Keratinocyte (primary cell): ENCODE measurements around the gene GALNT7. TPM values are rescaled to one million over a fixed set of nuclear protein-coding genes. Genes with fewer than 3 reads are reported as not detected.

Source experiments
- DNase-seq: peaks from one replicate; pipeline ENCODE4 v3.0.0-alpha.2; 2011; ENCODE audit warnings: low read depth, missing footprints, low spot score
- FAIRE-seq: peaks from 2 replicates; lab custom pipeline; 2011; peaks lifted over from hg19 to GRCh38; lab: Jason Lieb, UNC
- H2AFZ ChIP-seq: 2 replicates; pipeline ENCODE4 v1.6.0; 2012; ENCODE audit warnings: low read length, control low read depth, inconsistent platforms; ENCODE audit not compliant: control insufficient read depth
- H3K27ac ChIP-seq: 2 replicates; pipeline ENCODE4 v1.5.1; 2011; ENCODE audit warnings: low read length; ENCODE audit not compliant: control insufficient read depth, insufficient read depth
- H3K27me3 ChIP-seq: 3 replicates; pipeline ENCODE4 v1.6.0; 2011; ENCODE audit warnings: low read length; ENCODE audit not compliant: control insufficient read depth, insufficient read depth; ENCODE audit errors: extremely low read depth
- H3K36me3 ChIP-seq, 2 experiments: 2 replicates in 1 of 2; 3 replicates in 1 of 2; pipeline ENCODE4 v1.5.1; 2011; ENCODE audit warnings: low read length in 2 of 2, mild to moderate bottlenecking in 1 of 2; ENCODE audit not compliant: control insufficient read depth in 2 of 2, insufficient read depth in 2 of 2; ENCODE audit errors: extremely low read depth in 1 of 2
- H3K4me1 ChIP-seq: 3 replicates; pipeline ENCODE4 v1.5.1; 2011; ENCODE audit warnings: low read length; ENCODE audit not compliant: control insufficient read depth, insufficient read depth; ENCODE audit errors: extremely low read depth
- H3K4me2 ChIP-seq: 3 replicates; pipeline ENCODE4 v1.6.0; 2011; ENCODE audit warnings: low read depth, low read length; ENCODE audit not compliant: control insufficient read depth, insufficient read depth; ENCODE audit errors: extremely low read depth
- H3K4me3 ChIP-seq, 3 experiments: fragments of 200-600 bp in 1 of 3; sonication (generic) in 1 of 3; 2 replicates in 2 of 3; 3 replicates in 1 of 3; pipeline ENCODE4 v1.5.1; 2011 to 2016; ENCODE audit warnings: low read length in 3 of 3, mild to moderate bottlenecking in 3 of 3, control low read depth in 2 of 3, inconsistent platforms in 1 of 3, low read depth in 1 of 3, mixed read lengths in 1 of 3, mixed run types in 1 of 3, moderate library complexity in 1 of 3; ENCODE audit not compliant: control insufficient read depth in 2 of 3, insufficient read depth in 2 of 3; ENCODE audit errors: extremely low read depth in 1 of 3
- H3K79me2 ChIP-seq: 2 replicates; pipeline ENCODE4 v1.6.0; 2012; ENCODE audit warnings: low read length; ENCODE audit not compliant: control insufficient read depth, insufficient read depth
- H3K9ac ChIP-seq: 3 replicates; pipeline ENCODE4 v1.6.0; 2011; ENCODE audit warnings: low read length; ENCODE audit not compliant: control insufficient read depth, insufficient read depth; ENCODE audit errors: extremely low read depth
- H3K9me1 ChIP-seq: 3 replicates; pipeline ENCODE4 v1.6.0; 2011; ENCODE audit warnings: low read length; ENCODE audit not compliant: control insufficient read depth, insufficient read depth; ENCODE audit errors: extremely low read depth
- H3K9me3 ChIP-seq: 2 replicates; pipeline ENCODE4 v1.5.1; 2012; ENCODE audit warnings: low read depth, low read length; ENCODE audit not compliant: control insufficient read depth
- H4K20me1 ChIP-seq: 3 replicates; pipeline ENCODE4 v1.6.0; 2011; ENCODE audit warnings: low read length; ENCODE audit not compliant: control insufficient read depth, insufficient read depth; ENCODE audit errors: extremely low read depth
- EZH2 ChIP-seq: IDR thresholded peaks from one replicate; pipeline ENCODE4 v1.6.1; 2012; ENCODE audit warnings: inconsistent platforms, mild to moderate bottlenecking, low read length, moderate library complexity
- dilution Hi-C: fragments of 300-500 bp; cut with MboI; formaldehyde crosslinking; loops from one replicate; pipeline ENCODE4 v1.7.0; 2020; ENCODE audit warnings: low sequenced_read_pairs; ENCODE audit not compliant: extremely low pct_ligation_motif_present
- polyA plus RNA-seq, 5 experiments: library from polyadenylated mRNA; depleted of rRNA in 3 of 5; stranded (reverse) in 3 of 5; stranded (forward) in 1 of 5; unstranded in 1 of 5; fragments of >200 nt; gene quantifications; 1 replicate in 1 of 5; 2 replicates in 3 of 5; 3 replicates in 1 of 5; pipeline versions ENCODE4 v1.2.1 to v1.2.3, GENCODE V29; 2011 to 2012; ENCODE audit warnings: missing spikeins in 2 of 5, low read depth in 1 of 5, low replicate concordance in 1 of 5
- TF ChIP-seq, protein P1 (sequence below), 3 experiments: IDR thresholded peaks in 1 of 3; conservative IDR thresholded peaks in 1 of 3; optimal IDR thresholded peaks in 1 of 3; 2 replicates in 2 of 3; 3 replicates in 1 of 3; pipeline versions ENCODE3 to v1.5.1; 2011; ENCODE audit warnings: low read length in 3 of 3, mild to moderate bottlenecking in 3 of 3, moderate library complexity in 2 of 3, control low read depth in 1 of 3, inconsistent platforms in 1 of 3; ENCODE audit not compliant: insufficient read depth in 2 of 3; ENCODE audit errors: extremely low read depth in 1 of 3

GALNT7 gene
- polyA plus RNA-seq, 1 donor (not counting 4 experiments of a cell fraction or from before 2014, with no cell fraction given): 28.8 TPM

- Histone ChIP-seq H2AFZ (no peak overlapping the region), H3K4me2 (no peak overlapping the region), H3K9ac (no peak overlapping the region), H3K9me1 (no peaks in the 10 kb centered on the region), H3K9me3 (no peaks in the 10 kb centered on the region), H3K4me1 (no peaks in the 10 kb centered on the region), H3K27ac (no peak overlapping the region), H3K27me3 (no peaks in the 10 kb centered on the region), H4K20me1 (no peaks in the 10 kb centered on the region), H3K4me3 (no peak overlapping the region), H3K79me2 (no peaks in the 10 kb centered on the region), H3K36me3 (no peaks in the 10 kb centered on the region)
- dilution Hi-C loops: no loop called here
- FAIRE-seq (no peak), DNase-seq (no peak)
- TF ChIP-seq, protein P1, sequence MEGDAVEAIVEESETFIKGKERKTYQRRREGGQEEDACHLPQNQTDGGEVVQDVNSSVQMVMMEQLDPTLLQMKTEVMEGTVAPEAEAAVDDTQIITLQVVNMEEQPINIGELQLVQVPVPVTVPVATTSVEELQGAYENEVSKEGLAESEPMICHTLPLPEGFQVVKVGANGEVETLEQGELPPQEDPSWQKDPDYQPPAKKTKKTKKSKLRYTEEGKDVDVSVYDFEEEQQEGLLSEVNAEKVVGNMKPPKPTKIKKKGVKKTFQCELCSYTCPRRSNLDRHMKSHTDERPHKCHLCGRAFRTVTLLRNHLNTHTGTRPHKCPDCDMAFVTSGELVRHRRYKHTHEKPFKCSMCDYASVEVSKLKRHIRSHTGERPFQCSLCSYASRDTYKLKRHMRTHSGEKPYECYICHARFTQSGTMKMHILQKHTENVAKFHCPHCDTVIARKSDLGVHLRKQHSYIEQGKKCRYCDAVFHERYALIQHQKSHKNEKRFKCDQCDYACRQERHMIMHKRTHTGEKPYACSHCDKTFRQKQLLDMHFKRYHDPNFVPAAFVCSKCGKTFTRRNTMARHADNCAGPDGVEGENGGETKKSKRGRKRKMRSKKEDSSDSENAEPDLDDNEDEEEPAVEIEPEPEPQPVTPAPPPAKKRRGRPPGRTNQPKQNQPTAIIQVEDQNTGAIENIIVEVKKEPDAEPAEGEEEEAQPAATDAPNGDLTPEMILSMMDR (optimal IDR thresholded peaks at IDR 0.05 in 1 of 3, IDR thresholded peaks at IDR 0.05 in 1 of 3, conservative IDR thresholded peaks at IDR 0.05 in 1 of 3; ENCODE audit: extremely low read depth in 1 of 3, insufficient read depth in 2 of 3, low read length in 3 of 3): no peak
- no peak for TF ChIP-seq EZH2
Observed at GRCh38 chr4:173274744-173275143, 106.1 kb downstream of the GALNT7 start.

DNA sequence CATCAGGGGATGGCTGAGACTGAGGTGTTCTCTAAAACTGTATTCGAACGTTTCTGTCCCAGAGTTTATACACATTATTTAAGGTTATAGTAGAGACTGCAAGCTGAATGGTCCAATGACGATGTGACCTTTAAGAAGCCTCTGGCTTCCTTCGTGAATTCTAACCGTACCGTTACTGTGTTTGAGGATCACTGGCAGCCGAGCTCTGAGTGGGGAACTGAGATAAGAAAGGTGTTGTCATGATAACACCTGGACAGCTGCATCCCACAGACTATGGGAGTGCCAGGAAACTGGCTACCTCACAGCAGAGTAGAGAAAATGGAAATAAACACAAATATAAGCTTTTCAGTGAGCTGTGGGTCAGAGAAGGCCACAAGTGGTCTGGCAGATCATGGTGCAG, 106.5 kb downstream of the GALNT7 start:
- Histone ChIP-seq H3K27ac (no peak overlapping the region), H3K9ac (no peak overlapping the region), H2AFZ (no peak overlapping the region), H3K9me3 (no peaks in the 10 kb centered on the region), H3K36me3 (no peaks in the 10 kb centered on the region), H3K4me1 (no peaks in the 10 kb centered on the region), H3K4me3 (no peak overlapping the region), H3K79me2 (no peaks in the 10 kb centered on the region), H3K9me1 (no peaks in the 10 kb centered on the region), H4K20me1 (no peaks in the 10 kb centered on the region), H3K4me2 (no peak overlapping the region), H3K27me3 (no peaks in the 10 kb centered on the region)
- DNase-seq: no peak
- dilution Hi-C loops: no loop called here
- TF ChIP-seq EZH2: no peak
- TF ChIP-seq, protein P1 (optimal IDR thresholded peaks at IDR 0.05 in 1 of 3, IDR thresholded peaks at IDR 0.05 in 1 of 3, conservative IDR thresholded peaks at IDR 0.05 in 1 of 3; ENCODE audit: extremely low read depth in 1 of 3, insufficient read depth in 2 of 3, low read length in 3 of 3): no peak
- no peak for FAIRE-seq
